SK-N-SH treated with all-trans-retinoic acid at 6 μM for 48 hours (cell line): Measurements from ENCODE around the gene WDR7.

ENCODE experiments used
- CREB5 ChIP-seq: fragments of 250-450 bp; sonication (Bioruptor Pico); IDR thresholded peaks from 2 replicates; pipeline ENCODE4 v1.5.1; 2020; ENCODE audit warnings: low read depth, mild to moderate bottlenecking, moderate library complexity
- PATZ1 ChIP-seq: fragments of 250-450 bp; sonication (Bioruptor Pico); IDR thresholded peaks from 2 replicates; pipeline ENCODE4 v1.8.0; 2020; ENCODE audit warnings: mild to moderate bottlenecking, moderate library complexity, borderline replicate concordance
- POU6F1 ChIP-seq: fragments of 250-450 bp; sonication (Bioruptor Pico); IDR thresholded peaks from 2 replicates; pipeline ENCODE4 v1.8.0; 2021; ENCODE audit warnings: low read depth, mild to moderate bottlenecking, moderate library complexity, borderline replicate concordance

- TF ChIP-seq PATZ1 (CRISPR knock-in tag) (no peak), CREB5 (CRISPR knock-in tag) (no peak), POU6F1 (CRISPR knock-in tag) (no peak)
Observed at GRCh38 chr18:57035590-57035989, 384.4 kb downstream of the WDR7 start.
